COLO668 (cell line): Measurements from ENCODE around the gene NTM.

ENCODE experiments used
- DNase-seq: peaks from one replicate; lab custom pipeline; 2025; ENCODE audit not compliant: unreplicated experiment; lab: John Stamatoyannopoulos, UW

The NTM gene

DNA sequence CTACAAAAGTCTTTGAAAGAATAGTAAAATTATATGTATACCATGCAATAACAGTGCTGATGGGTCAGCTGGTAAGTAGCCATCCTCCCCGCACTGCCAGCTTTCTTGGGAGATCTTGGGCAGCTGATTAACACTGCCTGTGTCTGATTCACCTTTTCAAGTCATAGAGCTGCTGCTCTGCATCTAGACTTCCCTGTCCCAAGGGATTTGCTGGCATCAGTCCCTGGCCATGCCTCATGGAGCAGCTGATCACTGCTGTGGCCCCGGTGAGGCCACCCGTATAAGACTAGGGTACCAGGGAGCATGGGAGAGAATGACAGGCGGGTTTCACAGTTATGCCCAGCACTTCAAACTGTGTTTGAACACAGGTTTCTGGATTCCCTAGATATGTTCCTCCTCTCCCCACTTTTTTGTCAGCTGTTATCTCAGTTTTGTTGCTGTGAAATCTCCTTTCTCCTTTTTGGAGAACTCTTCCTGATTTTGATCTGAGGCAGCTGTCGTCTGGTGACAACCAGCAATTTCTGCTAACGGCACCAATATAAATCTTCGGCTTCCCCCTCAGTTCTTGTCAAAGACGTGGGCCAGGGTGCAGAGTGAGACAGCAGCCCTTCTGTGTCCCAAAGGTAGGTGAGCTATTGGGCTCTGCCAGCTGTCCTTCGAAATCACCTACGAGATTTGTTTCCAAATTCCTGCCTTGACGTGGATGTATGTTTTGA lies 438.9 kb downstream of the NTM start:
- no peak for DNase-seq

DNA sequence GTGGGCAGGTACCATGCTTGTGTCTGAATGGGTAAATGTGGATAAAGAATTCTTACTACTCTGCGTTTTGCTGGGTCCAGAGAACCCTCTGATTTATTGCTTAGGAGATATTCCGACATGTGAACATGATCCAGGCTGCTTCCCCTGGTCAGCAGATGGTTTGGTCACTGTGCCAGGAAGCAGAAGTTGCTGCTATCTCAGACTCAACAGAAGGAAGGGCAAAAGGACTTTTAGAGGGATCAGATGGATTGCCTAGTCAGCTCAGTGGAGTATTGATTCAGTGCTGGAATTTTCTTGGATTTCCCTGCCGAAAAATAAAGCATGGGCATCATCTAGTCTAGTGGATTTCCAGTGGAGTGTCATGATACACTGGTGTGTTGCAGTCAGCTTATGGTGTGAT lies 440.1 kb downstream of the NTM start:
- DNase-seq = no peak

DNA sequence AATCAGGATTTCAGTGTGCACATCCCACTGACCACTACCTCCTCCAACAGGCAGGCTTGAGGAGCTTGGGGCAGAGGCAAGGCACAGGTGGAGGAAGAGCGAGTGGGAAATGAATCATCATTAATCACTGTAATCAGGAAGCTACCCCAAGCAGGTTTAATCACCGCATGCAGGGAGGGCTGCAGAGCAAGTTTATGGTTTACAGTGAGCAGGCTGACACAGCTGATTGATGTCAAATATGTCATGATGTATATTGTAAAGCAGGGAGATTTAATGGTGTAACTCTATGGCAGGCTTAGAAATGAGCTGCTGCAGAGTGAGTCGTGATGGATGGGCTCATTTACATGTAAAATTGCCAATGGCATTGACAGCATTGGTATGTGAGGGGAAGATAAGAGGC lies 441.0 kb downstream of the NTM start:
- no peak for DNase-seq

DNA sequence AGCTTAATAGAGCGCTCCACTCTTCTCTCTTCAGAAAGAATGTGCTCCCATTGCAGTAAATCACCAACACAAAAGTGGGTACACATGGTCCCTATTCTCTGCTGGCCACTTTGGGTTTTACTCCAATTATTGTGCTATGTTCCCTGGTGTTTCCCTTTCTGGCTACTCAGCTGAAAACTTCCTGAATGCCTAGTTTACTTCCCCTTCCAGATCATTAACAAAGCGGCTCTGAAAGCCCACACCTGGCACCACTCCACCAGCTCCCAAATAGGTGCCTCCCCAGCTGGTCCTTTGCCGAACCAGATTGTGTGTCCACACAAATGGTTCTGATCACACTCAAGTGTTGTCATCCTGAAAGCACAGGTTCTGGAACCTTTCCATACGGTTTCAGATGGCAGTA lies 443.7 kb downstream of the NTM start:
- peak; percentile 53 for DNase-seq

DNA sequence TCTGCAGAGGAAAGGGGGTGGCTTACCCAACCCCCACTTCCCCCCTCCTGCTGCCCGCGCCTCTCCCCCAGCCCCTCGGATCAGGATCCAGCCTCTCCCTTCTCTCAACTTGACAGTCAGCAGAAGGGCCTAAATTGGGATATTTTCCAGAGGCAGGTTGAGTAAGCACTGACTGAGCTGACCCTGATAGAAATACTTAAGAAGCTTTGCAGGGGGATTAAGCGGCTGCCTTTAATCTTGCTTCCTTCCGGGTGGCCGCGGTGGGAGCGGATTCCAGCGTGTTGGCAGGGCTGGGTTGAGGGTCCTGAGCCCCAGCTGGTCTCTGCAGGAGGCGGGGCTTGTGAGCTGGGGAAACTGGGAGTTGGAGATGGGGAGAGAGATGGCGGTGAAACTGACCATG lies 445.2 kb downstream of the NTM start:
- no peak for DNase-seq

DNA sequence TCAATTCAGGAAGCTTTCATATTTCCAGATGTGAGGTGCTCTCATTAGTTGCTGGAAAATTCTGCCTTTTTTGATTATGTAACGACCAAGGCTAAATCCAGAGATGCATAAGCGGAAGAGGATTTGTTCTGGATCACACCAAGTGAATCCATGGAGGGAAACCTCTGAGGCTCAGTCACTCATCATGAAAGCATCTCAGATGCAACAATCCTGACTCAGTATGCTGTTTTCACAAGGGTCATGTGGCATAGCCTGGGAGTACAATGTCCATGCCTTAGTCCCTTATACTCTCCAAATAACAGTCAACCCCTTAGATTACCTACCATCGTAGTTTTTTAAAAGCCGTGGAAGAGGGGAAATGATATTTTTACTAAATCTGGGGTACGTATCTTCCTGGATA lies 445.6 kb downstream of the NTM start:
- no peak for DNase-seq

DNA sequence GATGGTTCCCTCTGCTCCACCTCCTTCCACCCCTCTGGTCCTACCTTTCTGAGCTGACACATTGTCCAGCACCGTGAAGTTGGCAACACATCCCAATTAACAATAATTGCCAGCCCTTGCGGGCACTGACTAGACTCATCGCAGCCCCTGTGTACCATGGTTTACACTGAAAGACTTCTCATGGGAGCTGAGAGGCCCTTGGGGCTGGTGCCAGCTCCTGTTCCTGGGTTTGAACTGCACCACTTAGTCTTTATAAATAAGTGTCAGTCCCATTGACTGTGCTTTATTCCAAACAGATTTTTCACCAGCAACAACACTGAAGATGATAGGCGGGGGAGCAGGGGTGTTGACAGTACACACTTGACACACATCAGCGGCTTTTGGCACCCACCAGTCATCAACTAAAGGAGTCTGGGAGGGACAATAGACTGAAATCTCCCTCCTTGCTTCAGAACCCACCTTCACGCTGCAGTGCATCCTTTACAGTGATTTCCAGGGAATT lies 447.3 kb downstream of the NTM start:
- DNase-seq = no peak

DNA sequence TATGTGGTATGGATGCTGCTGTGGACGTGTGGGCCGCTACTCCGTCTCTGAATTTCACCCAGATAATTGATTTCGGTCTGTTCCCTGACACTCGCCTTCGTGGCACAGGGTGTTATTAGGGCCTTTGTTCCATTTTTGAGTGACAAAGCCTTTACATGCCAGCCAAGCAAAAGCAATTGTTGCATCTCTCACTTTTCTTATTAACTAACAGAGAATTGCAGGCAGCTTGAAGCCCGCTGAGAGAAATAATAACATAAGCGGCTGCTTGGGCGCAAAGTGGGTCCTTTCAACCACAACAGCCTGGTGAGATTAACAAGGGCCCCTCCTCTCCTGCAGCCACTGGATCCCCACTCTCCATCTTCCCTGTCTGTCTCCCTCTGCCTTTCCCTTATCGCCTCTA lies 449.4 kb downstream of the NTM start:
- DNase-seq = no peak

DNA sequence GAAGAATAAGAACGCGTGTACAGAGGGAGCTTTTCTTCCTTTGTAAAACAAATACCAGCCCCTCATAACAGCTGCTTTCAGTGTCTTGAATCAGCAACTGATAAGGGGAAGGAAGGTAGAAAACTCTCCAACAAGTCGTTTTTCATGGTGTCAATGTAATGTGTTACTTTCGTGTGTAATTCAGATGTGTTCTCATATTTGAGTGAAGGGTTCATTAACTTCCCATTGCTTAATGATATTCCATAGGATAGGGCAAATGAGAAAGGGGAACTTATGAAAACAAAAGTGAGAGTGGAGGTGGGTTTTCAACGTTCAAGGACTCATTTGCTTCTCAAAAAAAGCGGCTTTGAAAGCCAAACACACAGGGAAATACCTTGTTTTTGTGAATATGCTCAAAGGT lies 452.1 kb downstream of the NTM start:
- DNase-seq = no peak

DNA sequence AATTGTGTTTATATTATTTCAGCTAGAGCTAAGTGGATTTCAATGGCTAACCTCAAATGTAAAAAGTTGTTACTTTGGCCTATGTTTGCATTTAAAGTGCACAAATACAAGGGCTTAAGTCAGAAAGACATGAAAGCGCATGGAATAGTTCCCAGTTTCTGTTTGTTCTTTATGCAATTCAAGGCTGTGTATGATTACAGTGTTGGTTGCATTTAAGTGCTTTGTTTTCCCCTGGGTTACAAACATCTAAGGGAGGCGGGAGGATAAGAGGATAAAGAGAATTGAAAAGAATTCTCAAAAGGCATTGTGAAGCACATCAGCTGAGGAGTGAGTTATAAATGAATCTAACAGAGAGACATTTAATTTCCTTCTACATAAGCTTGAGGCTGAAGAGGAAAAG lies 453.4 kb downstream of the NTM start:
- no peak for DNase-seq

DNA sequence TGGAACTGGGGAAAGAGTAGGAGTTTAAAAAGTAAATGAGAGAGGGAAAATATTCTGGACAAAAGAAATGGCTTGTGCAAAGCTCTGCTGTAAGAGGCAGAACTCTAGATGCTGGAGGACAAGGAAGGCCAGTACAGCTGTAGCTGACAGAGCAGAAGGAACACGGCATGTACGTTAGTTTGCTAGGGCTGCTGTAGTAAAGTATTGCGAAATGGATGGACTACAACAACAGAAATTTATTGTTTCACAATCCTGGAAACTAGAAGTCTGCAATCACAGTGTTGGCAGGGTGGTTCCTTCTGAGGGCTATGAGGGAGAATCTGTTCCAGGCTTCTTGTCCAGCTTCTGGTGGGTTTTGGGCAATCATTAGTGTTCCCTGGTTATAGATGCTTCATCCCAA lies 454.4 kb downstream of the NTM start:
- DNase-seq = no peak

DNA sequence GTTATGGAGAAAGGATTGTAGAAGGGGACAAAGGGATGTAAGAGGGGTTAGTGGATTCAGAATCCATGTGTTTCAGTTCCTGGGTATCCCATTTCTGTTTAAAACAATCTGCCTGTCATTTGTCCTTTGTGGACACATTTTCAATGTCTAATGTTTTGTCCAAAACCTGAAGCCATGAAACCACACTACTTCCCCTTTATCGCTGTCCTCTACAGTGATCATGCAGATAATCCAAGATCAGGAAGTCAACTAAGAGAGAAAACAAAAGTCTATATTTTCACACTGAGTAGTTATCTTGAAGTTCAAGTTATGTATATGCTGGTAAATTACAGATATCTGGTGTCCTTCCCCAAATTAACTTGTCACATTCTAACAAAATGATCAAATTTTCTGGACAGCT lies 457.0 kb downstream of the NTM start:
- DNase-seq = no peak

DNA sequence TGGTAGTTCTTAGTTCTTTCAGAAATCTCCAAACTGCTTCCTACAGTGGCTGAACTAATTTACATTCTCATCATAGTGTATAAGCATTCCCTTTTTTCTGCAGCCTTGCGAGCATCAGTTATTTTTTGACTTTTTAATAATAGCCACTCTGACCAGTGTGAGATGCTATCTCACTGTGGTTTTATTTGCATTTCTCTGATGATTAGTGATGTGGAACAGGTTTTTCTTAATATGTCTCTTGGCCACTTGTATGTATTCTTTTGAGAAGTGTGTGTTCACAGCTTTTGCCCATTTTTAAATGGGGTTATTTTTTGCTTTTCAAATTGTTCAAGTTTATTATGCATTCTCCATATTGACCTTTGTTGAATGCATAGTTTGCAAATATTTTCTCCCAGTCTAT lies 459.3 kb downstream of the NTM start:
- DNase-seq = no peak

DNA sequence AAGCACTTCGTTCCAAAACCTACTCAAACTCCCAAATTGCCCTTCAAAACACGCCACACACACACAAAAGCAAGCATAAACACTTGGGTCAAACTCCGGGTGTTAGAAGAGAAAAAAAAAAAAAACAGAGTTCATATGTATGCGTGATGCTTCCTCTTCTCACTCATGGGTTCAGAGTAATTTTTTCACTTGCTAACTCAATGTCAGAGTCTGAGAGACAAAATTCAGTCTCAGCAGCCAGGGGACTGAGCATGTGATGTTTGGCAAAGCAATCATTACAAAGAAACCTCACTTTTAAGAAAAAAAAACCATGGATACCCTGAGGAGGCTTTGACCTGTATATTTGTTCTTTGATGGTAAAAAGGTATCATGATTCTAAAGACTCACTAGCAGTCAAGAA lies 461.7 kb downstream of the NTM start:
- DNase-seq = no peak

DNA sequence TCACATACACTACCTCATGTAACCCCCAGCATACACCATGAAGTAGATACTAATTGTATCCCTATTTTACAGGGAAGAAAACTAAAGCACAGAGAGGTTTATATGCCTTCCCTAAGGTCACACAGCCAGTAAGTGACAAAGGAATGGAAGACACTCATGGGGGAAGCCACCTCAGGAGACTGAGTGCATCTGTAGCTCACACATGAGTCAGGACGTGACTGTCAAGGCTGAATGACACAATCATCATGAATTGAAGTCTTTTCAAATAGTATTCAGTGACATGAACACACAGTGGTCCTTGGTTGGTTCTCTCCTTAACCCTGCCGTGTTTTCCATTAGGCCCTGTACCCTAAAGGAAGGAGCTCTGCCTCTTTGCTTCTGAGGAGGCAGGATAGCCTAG lies 463.0 kb downstream of the NTM start:
- DNase-seq = no peak

DNA sequence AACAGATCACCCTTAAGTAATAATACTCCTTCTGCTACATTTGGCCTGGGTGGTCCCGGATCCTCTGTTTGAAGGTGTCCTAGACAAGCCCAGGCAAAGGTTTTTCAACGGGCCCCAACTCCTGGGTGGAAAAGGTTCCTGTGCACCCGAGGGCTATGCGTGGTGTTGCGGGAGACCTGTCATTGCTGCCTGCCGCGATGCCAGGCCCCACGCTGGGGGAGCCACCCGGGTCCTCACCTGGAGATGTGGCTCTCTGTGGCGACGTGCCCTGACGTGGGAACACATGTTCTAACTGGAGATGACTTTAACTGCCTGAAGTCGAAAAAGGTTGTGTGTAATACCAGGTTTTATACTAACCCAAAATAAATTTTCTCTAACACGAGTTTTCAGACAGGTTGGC lies 467.1 kb downstream of the NTM start:
- no peak for DNase-seq

DNA sequence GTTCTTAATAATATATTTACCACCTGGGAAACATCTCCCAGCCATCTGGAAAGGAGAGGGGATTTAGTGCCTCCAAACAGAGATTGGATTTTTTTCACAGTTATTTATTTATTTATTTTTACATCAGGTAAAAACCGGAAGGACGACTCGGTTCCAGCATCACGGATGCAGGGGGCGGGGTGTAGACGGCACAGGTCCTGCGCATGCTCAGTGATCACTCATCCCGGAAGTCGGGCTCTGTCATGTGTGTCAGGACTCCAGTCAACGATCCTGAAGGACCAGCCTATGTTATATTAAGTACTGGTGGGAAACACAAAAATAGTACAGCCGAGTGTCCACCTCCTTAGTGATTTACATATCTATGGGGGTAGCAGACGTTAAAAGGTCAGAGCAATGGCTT lies 467.6 kb downstream of the NTM start:
- DNase-seq = no peak

DNA sequence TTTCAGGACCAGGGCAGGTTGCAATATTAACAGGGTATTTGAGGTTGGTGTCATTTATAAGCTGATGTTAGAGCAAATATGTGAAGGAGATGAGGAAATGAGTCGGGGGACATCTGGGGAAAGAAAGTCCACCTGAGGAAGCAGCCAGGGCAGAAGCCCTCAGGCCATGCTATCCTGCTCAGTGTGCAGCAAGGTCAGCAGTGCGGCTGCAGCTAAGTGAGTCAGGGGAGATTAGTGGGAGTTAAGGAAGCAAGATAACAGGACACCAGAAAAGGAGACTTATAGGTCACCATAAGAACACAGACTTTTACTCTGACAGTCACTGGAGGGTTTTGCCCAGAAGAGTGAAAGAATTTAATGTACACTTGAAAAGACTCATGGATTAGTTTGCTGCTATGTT lies 468.9 kb downstream of the NTM start:
- DNase-seq = no peak

DNA sequence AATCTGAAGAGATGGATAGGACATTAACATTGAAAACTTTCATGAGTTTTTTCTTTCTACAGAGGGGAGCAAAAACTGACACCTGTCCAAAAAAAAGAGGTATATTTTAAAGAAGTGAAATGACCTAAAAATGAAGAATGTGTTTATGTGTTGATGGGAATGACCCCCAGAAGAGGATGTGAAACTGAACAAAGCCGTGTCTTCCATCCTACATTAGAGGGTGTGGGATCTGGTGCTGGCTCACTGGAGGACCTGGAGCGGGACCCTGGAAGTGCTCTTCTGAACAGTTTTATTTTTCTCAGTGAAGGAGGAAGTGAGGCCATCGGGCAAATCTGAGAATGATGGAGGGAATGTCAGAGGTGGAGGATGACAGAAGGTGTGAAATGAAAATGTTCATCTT lies 470.1 kb downstream of the NTM start:
- no peak for DNase-seq

DNA sequence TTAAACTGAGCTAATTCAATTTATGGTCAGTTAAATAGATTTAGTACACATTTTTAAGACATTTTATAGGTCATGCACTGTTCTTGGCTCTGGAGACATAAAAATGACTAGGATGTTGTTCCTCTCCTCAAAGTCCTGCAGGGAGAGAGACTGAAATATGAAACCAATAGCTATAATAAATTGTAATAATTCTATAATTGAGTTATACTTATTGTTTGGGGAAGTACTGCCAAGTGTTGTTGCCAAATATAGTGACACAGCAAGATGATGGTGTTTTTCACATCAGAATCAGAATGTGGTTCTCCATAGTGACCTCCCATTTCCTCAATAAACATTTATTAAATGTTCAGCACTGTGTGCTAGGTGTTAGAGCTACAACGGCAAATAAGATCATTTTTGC lies 470.6 kb downstream of the NTM start:
- no peak for DNase-seq

DNA sequence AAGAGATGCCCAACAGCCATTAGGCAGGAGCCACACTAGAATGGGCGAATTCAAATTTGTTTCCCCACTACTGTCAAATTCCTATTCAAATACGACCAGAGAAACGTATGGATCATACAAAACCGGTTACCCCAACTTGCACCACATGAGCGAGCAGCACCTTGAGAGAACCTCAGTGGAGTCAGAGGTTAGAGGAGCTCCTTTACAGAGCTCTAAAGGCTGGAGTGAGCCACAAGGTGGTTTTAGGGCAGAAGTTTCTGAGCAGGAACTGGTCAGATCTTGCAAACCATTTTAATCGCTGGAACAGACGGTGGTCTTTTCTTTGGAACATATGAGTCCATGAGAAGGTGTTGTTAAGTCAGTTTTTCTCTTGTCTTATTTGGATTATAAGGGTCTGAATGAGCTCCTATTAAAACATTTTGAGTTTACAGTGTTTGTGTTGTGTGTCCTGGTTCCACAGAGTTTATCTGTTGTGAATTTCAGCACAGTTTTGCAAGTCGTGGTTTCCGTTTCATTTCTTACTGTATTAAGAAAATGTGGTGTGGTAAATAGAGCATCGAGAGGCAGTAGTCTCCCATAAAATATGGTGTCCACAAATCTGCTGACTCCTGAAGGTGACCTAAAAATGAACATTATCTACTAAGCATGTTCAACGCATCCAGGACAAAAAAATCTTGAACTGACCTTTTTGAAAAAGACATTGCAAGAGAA lies 471.7 kb downstream of the NTM start:
- no peak for DNase-seq

DNA sequence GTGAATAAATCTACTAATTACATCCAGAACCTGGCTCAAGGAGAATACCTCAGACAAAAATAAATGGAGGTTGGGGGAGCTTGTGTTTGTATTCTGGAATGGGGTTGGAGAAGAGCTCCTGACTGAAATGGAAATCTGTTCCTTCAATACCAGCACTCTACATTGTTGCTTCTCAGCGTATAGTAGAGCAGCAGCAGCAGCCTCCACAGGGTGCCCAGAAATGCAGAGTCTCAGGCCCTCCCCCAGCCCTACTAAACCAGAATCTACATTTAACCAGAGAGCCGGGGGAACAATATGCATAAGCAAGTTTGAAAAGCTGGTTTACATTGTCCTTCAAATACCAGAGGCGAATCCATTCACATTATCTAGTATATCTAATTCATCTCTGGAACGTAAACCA lies 474.8 kb downstream of the NTM start:
- DNase-seq = no peak

DNA sequence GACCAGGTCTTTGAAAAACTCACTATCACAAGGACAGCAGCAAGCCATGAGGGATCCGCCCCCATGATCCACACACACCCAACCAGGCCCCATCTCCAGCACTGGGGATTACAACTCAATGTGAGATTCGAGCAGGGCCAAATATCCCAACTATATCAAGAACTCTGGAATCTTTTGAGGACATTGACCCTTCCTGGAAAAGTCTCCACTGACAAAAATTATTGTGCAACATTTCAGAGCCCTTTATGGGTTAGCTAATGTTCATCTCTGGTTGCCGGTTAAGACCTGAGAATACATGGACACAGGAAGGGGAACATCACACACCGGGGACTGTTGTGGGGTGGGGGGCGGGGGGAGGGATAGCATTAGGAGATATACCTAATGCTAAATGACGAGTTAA lies 479.1 kb downstream of the NTM start:
- DNase-seq = no peak
